GM12891 (cell line): ENCODE data around the gene ELOVL2.

Experiments
- PAX5 ChIP-seq: IDR thresholded peaks from 2 replicates; pipeline ENCODE4 v1.6.1; 2011; ENCODE audit warnings: low read length, moderate library complexity, mild to moderate bottlenecking; ENCODE audit not compliant: insufficient read depth, severe bottlenecking
- POLR2A ChIP-seq: IDR thresholded peaks from 2 replicates; pipeline ENCODE4 v1.6.1; 2011; ENCODE audit warnings: low read depth, low read length, control low read depth
- POLR2AphosphoS5 ChIP-seq: IDR thresholded peaks from 2 replicates; pipeline ENCODE4 v1.6.1; 2011; ENCODE audit warnings: low read depth, low read length, control low read depth
- TAF1 ChIP-seq: IDR thresholded peaks from 2 replicates; pipeline ENCODE4 v1.6.1; 2011; ENCODE audit warnings: low read depth, low read length, control low read depth

DNA sequence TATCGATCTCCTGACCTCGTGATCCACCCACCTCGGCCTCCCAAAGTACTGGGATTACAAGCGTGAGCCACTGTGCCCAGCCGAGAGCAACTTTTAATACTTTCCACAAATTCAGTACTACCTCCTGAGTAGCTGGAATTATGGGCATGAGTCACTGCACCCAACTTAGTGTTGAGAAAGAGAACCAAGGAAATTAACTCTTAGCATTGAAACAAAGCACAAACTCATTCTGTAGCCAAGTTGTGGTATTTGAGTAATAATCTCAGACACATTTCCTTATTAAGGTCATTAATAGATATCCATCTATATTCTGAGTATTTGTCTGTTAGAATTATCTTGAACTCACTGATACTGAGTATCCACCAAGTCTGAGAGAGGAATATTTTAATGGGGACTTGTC lies 14.3 kb upstream of the ELOVL2 start:
- TF ChIP-seq POLR2A, result no peak
- no peak for TF ChIP-seq TAF1
- TF ChIP-seq POLR2AphosphoS5, result no peak
- no peak for TF ChIP-seq PAX5
